KMS-11 (cell line): ENCODE measurements around the gene MGAT3.

ENCODE experiments used
- H2AFZ ChIP-seq: fragments of 200-600 bp; sonication (generic); 2 replicates; pipeline ENCODE4 v1.6.1; 2016; ENCODE audit warnings: antibody characterized with exemption, mixed run types, low read depth
- H3K27ac ChIP-seq: fragments of 200-600 bp; sonication (generic); 2 replicates; pipeline ENCODE4 v1.6.1; 2016; ENCODE audit warnings: mild to moderate bottlenecking, mixed run types
- H3K27me3 ChIP-seq: fragments of 200-600 bp; sonication (generic); 2 replicates; pipeline ENCODE4 v1.6.1; 2017; ENCODE audit warnings: mild to moderate bottlenecking, low read depth, mixed run types, moderate library complexity; ENCODE audit not compliant: insufficient read depth
- H3K36me3 ChIP-seq: fragments of 200-600 bp; sonication (generic); 2 replicates; pipeline ENCODE4 v1.6.1; 2017; ENCODE audit warnings: mild to moderate bottlenecking, mixed run types; ENCODE audit not compliant: insufficient read depth
- H3K4me1 ChIP-seq: fragments of 200-600 bp; sonication (generic); 2 replicates; pipeline ENCODE4 v1.6.1; 2016; ENCODE audit warnings: mild to moderate bottlenecking, low read depth, mixed run types; ENCODE audit not compliant: poor library complexity, severe bottlenecking
- H3K4me2 ChIP-seq: fragments of 200-600 bp; sonication (generic); 2 replicates; pipeline ENCODE4 v1.7.0; 2016; ENCODE audit warnings: mild to moderate bottlenecking, mixed run types
- H3K4me3 ChIP-seq: fragments of 200-600 bp; sonication (generic); IDR thresholded peaks from 2 replicates; pipeline ENCODE4 v1.6.1; 2017; ENCODE audit warnings: low read depth, low read length, mixed read lengths; ENCODE audit not compliant: insufficient read depth
- H3K79me2 ChIP-seq: fragments of 200-600 bp; sonication (generic); 2 replicates; pipeline ENCODE4 v1.6.1; 2016; ENCODE audit warnings: low read depth, mixed run types; ENCODE audit not compliant: insufficient read depth
- H3K9ac ChIP-seq: fragments of 200-600 bp; sonication (generic); 2 replicates; pipeline ENCODE4 v1.6.1; 2016; ENCODE audit warnings: mild to moderate bottlenecking, mixed run types
- H4K20me1 ChIP-seq: fragments of 200-600 bp; sonication (generic); 2 replicates; pipeline ENCODE4 v1.6.1; 2016; ENCODE audit warnings: mild to moderate bottlenecking, mixed run types; ENCODE audit not compliant: insufficient read depth
- TF ChIP-seq, protein P1 (sequence below): fragments of 200-600 bp; sonication (generic); conservative IDR thresholded peaks from 2 replicates; pipeline ENCODE4 v1.6.1; 2017; ENCODE audit warnings: low read depth, mild to moderate bottlenecking, antibody characterized with exemption, low read length, moderate library complexity, mixed read lengths

Gene MGAT3

DNA sequence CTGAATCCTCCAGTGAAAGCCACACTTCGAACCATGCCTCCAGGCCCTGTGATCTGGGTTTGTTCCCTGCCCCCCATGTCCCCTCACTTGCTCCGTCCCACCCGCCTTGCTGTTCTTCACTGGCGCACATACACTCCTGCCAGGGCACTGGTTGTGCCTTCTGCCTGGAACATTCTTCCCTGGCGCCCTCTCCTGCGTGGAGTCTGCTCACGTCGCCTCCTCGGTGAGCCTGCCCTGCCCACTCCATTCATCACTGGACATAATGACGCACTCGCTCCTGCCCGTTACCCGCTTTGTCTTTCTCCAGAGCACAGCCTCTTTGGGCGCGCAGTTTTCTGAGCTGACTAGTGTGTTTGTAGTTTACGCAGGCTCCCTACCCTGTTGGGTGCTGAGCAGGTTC is 24.2 kb downstream of the MGAT3 start:
- Histone ChIP-seq H3K4me1 (peaks cover 13% of the 10 kb centered on the region), H3K27me3 (no peaks in the 10 kb centered on the region), H2AFZ (no peak overlapping the region), H3K27ac (no peak overlapping the region), H4K20me1 (no peaks in the 10 kb centered on the region), H3K9ac (no peak overlapping the region), H3K4me3 (no peak overlapping the region), H3K36me3 (no peaks in the 10 kb centered on the region), H3K79me2 (peaks cover 28% of the 10 kb centered on the region), H3K4me2 (no peak overlapping the region)
- TF ChIP-seq, protein P1, sequence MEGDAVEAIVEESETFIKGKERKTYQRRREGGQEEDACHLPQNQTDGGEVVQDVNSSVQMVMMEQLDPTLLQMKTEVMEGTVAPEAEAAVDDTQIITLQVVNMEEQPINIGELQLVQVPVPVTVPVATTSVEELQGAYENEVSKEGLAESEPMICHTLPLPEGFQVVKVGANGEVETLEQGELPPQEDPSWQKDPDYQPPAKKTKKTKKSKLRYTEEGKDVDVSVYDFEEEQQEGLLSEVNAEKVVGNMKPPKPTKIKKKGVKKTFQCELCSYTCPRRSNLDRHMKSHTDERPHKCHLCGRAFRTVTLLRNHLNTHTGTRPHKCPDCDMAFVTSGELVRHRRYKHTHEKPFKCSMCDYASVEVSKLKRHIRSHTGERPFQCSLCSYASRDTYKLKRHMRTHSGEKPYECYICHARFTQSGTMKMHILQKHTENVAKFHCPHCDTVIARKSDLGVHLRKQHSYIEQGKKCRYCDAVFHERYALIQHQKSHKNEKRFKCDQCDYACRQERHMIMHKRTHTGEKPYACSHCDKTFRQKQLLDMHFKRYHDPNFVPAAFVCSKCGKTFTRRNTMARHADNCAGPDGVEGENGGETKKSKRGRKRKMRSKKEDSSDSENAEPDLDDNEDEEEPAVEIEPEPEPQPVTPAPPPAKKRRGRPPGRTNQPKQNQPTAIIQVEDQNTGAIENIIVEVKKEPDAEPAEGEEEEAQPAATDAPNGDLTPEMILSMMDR = no peak

DNA sequence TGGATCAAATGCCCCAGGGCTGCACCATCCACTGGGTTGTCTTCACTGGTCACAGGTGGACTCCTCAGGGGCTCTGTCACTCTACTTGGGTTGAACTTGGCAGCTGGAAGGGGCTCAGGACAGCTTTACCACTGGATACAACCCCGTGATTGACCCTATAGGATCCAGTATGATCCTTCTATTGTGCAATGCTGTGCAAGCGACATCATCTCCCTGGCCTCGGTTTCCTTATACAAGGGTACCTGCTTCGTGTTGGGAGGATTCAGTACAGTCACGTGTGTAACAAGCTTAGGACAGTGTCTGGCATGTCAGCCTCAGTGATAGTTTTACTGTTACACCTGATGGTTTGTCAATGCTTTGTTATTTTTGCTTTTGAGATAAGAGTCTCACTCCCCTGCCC is 24.8 kb downstream of the MGAT3 start:
- Histone ChIP-seq H2AFZ (no peak overlapping the region), H3K4me2 (no peak overlapping the region), H3K4me1 (peaks cover 13% of the 10 kb centered on the region), H3K27me3 (no peaks in the 10 kb centered on the region), H4K20me1 (no peaks in the 10 kb centered on the region), H3K79me2 (peaks cover 23% of the 10 kb centered on the region; the same call in 1 of the 2 replicates), H3K36me3 (no peaks in the 10 kb centered on the region), H3K27ac (no peak overlapping the region), H3K4me3 (no peak overlapping the region), H3K9ac (no peak overlapping the region)
- TF ChIP-seq, protein P1 = no peak

DNA sequence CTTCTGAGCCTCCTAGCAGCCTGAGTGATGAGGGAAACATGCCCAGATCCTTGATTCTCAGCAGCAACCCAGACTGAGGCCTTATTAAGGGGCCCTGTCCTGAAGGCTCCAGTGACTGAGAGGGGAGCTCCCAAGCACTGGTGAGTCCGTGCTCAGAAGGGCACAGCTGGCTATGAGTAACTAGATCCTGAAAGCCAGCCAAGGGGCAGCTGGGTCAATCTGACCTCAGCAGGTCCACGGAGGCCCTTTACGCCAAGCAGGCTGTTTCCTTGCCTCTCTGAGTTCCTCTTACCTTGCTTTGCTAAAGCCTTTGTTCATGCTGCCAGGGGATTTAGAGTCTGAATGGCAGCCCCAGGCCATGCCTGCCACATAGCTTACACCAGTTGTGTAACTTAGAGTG is 26.0 kb downstream of the MGAT3 start:
- H3K27me3 ChIP-seq = no peaks in the 10 kb centered on the region
- H3K36me3 ChIP-seq = no peaks in the 10 kb centered on the region
- H3K79me2 ChIP-seq = peaks cover 14% of the 10 kb centered on the region; the same call in 1 of the 2 replicates
- H3K4me3 ChIP-seq = no peak overlapping the region
- H4K20me1 ChIP-seq = no peaks in the 10 kb centered on the region
- H2AFZ ChIP-seq = no peak overlapping the region
- no peak overlapping the region for H3K27ac ChIP-seq
- peaks cover 13% of the 10 kb centered on the region for H3K4me1 ChIP-seq
- no peak overlapping the region for H3K9ac ChIP-seq
- TF ChIP-seq, protein P1 = no peak
- no peak overlapping the region for H3K4me2 ChIP-seq

DNA sequence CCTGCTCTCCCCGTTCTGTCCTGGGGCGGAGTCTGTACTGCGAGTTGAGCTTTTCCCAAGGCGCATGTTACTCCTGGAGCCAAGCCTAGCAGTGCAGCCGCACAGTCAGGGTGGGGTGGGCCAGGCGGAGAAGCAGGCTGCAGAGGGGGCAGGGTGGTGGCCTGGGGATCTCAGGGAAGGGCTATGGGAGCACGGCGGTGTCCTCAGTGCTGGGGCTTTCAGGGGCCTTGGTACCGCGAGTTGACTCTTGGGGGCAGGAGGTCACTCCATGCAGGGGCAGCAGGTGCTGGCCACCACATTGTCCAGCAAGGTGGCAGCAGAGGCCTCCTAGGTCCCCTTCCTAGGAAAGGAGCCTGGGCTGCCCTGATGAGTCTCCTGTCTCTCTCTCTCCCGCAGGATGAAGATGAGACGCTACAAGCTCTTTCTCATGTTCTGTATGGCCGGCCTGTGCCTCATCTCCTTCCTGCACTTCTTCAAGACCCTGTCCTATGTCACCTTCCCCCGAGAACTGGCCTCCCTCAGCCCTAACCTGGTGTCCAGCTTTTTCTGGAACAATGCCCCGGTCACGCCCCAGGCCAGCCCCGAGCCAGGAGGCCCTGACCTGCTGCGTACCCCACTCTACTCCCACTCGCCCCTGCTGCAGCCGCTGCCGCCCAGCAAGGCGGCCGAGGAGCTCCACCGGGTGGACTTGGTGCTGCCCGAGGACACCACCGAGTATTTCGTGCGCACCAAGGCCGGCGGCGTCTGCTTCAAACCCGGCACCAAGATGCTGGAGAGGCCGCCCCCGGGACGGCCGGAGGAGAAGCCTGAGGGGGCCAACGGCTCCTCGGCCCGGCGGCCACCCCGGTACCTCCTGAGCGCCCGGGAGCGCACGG is 30.4 kb downstream of the MGAT3 start:
- Histone ChIP-seq H3K27ac (no peak overlapping the region), H3K4me1 (peaks cover 22% of the 10 kb centered on the region), H4K20me1 (no peaks in the 10 kb centered on the region; the same call in 1 of the 2 replicates), H3K4me3 (no peak overlapping the region), H3K4me2 (no peak overlapping the region), H3K36me3 (no peaks in the 10 kb centered on the region), H3K79me2 (peaks cover 9% of the 10 kb centered on the region; the same call in 1 of the 2 replicates), H2AFZ (no peak overlapping the region), H3K27me3 (no peaks in the 10 kb centered on the region), H3K9ac (no peak overlapping the region)
- TF ChIP-seq, protein P1 = no peak
